WI38 (cell line): ENCODE results near the gene HGD.

ENCODE experiments used
- H3K4me3 ChIP-seq: 2 replicates; pipeline ENCODE4 v1.5.1; 2011; ENCODE audit warnings: low read depth, mild to moderate bottlenecking, control low read depth, low read length
- CTCF ChIP-seq: IDR thresholded peaks from 2 replicates; pipeline ENCODE4 v1.5.1; 2012; ENCODE audit warnings: low read depth, mild to moderate bottlenecking, control low read depth, low read length

HGD gene

GRCh38 chr3:120615847-120616609 lies 66.0 kb downstream of the HGD start:
- no peak overlapping the region for H3K4me3 ChIP-seq
- TF ChIP-seq CTCF, result no peak

- TF ChIP-seq CTCF, result no peak
- no peak overlapping the region for H3K4me3 ChIP-seq
Observed at GRCh38 chr3:120614765-120615164, 67.3 kb downstream of the HGD start.

- no peak for TF ChIP-seq CTCF
- H3K4me3 ChIP-seq, result no peak overlapping the region
Observed at GRCh38 chr3:120608506-120608905, 73.5 kb downstream of the HGD start.

GRCh38 chr3:120604784-120605183 lies 77.3 kb downstream of the HGD start:
- no peak overlapping the region for H3K4me3 ChIP-seq
- TF ChIP-seq CTCF, result no peak

- TF ChIP-seq CTCF, result no peak
- no peak overlapping the region for H3K4me3 ChIP-seq
Observed at GRCh38 chr3:120604382-120604781, 77.7 kb downstream of the HGD start.

GRCh38 chr3:120602682-120603081 lies 79.4 kb downstream of the HGD start:
- TF ChIP-seq CTCF, result no peak

GRCh38 chr3:120601554-120601953 lies 80.5 kb downstream of the HGD start:
- no peak for TF ChIP-seq CTCF
- H3K4me3 ChIP-seq, result no peak overlapping the region

More at GRCh38 chr3:120602682-120603081, 79.4 kb downstream of the HGD start:
- H3K4me3 ChIP-seq, result no peak overlapping the region
